Testis (tissue), 2 donors: Measurements from ENCODE around the gene WDR37.

Source experiments
- CTCF ChIP-seq, 3 experiments: fragments of 450-650 bp in 2 of 3; fragments of 200-600 bp in 1 of 3; sonication (generic) in 1 of 3; IDR thresholded peaks; one replicate each; pipeline ENCODE4 v1.5.1; 2016 to 2019; ENCODE audit warnings: antibody characterized with exemption in 3 of 3, mild to moderate bottlenecking in 2 of 3, moderate library complexity in 1 of 3
- POLR2A ChIP-seq: fragments of 450-650 bp; IDR thresholded peaks from one replicate; pipeline ENCODE4 v1.6.1; 2017; ENCODE audit warnings: antibody characterized with exemption, mild to moderate bottlenecking, moderate library complexity

- TF ChIP-seq CTCF (IDR thresholded peaks at IDR 0.05) (no peak), POLR2A (no peak)
Measured at GRCh38 chr10:1037098-1037497, 19.1 kb upstream of the WDR37 start.
